ENCODE data around the gene NOC4L. TPM values are rescaled to one million over a fixed set of nuclear protein-coding genes. Genes with fewer than 3 reads are reported as not detected.

The NOC4L gene
- total and polyA plus RNA-seq, 2 experiments from 2014 or later: 42.4 to 54.7 TPM

DNA sequence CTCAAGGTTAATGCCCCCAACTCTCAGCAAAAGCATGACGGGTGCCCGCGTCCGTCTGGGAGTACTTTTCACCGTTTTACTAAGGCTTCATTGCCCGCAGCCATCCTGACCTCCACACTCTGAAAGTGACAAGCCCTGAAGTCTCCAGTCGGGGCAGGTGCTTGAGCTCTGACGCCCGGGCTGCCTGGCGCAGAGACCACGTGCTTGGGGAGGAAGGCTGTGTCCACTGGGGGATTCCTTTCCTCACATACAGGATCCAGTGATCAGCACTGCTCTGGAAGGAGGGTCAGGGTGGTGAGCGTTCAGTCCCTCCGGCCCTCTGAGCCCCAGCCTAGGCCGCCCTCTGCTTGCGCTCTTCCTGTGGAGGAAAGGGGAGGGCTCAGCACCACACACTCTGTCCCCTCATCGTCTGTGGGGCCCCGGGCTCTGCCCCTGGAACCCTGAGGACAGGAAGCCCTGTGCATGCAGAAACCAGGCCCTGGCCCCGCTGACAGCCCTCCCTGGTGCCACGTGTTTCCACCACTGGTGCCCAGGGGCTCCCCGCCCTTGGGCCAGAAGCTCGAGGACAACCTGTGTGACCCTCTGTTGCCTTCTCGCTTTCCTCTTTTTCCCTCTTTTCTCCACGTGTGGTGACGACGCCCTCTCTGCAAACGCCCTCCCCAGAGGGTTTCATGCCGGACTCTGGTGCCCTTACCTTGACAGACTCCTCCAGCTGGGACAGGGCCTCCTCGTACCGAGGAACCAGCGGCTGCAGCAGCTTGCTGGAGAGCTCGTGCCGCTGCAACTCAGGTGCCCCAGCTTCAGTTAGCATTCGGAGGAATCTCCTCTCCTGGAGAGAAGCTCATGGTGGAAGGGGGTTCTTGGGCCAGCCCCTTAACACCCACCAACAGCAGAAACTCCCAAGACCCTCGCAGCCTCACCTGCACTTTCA is 5.1 kb upstream of the NOC4L start (continued):
- TF ChIP-seq, protein P1, sequence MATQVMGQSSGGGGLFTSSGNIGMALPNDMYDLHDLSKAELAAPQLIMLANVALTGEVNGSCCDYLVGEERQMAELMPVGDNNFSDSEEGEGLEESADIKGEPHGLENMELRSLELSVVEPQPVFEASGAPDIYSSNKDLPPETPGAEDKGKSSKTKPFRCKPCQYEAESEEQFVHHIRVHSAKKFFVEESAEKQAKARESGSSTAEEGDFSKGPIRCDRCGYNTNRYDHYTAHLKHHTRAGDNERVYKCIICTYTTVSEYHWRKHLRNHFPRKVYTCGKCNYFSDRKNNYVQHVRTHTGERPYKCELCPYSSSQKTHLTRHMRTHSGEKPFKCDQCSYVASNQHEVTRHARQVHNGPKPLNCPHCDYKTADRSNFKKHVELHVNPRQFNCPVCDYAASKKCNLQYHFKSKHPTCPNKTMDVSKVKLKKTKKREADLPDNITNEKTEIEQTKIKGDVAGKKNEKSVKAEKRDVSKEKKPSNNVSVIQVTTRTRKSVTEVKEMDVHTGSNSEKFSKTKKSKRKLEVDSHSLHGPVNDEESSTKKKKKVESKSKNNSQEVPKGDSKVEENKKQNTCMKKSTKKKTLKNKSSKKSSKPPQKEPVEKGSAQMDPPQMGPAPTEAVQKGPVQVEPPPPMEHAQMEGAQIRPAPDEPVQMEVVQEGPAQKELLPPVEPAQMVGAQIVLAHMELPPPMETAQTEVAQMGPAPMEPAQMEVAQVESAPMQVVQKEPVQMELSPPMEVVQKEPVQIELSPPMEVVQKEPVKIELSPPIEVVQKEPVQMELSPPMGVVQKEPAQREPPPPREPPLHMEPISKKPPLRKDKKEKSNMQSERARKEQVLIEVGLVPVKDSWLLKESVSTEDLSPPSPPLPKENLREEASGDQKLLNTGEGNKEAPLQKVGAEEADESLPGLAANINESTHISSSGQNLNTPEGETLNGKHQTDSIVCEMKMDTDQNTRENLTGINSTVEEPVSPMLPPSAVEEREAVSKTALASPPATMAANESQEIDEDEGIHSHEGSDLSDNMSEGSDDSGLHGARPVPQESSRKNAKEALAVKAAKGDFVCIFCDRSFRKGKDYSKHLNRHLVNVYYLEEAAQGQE (IDR thresholded peaks at IDR 0.05; ENCODE audit: unreplicated experiment): no peak
- TF ChIP-seq ZNF114 (CRISPR knock-in tag; IDR thresholded peaks at IDR 0.05): no peak
- no peak for TF ChIP-seq ZNF331 (CRISPR knock-in tag; IDR thresholded peaks at IDR 0.05; ENCODE audit: low read depth)
- no peak for TF ChIP-seq EZH2 (IDR thresholded peaks at IDR 0.05; ENCODE audit: low read depth, unreplicated experiment)
- TF ChIP-seq POLR2AphosphoS5 (IDR thresholded peaks at IDR 0.05; ENCODE audit: low read depth): no peak
- TF ChIP-seq, protein P2, sequence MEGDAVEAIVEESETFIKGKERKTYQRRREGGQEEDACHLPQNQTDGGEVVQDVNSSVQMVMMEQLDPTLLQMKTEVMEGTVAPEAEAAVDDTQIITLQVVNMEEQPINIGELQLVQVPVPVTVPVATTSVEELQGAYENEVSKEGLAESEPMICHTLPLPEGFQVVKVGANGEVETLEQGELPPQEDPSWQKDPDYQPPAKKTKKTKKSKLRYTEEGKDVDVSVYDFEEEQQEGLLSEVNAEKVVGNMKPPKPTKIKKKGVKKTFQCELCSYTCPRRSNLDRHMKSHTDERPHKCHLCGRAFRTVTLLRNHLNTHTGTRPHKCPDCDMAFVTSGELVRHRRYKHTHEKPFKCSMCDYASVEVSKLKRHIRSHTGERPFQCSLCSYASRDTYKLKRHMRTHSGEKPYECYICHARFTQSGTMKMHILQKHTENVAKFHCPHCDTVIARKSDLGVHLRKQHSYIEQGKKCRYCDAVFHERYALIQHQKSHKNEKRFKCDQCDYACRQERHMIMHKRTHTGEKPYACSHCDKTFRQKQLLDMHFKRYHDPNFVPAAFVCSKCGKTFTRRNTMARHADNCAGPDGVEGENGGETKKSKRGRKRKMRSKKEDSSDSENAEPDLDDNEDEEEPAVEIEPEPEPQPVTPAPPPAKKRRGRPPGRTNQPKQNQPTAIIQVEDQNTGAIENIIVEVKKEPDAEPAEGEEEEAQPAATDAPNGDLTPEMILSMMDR (conservative IDR thresholded peaks at IDR 0.05; ENCODE audit: low read depth in 2 of 2): no peak
- TF ChIP-seq, protein P3, sequence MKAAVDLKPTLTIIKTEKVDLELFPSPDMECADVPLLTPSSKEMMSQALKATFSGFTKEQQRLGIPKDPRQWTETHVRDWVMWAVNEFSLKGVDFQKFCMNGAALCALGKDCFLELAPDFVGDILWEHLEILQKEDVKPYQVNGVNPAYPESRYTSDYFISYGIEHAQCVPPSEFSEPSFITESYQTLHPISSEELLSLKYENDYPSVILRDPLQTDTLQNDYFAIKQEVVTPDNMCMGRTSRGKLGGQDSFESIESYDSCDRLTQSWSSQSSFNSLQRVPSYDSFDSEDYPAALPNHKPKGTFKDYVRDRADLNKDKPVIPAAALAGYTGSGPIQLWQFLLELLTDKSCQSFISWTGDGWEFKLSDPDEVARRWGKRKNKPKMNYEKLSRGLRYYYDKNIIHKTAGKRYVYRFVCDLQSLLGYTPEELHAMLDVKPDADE (IDR thresholded peaks at IDR 0.05): no peak

DNA sequence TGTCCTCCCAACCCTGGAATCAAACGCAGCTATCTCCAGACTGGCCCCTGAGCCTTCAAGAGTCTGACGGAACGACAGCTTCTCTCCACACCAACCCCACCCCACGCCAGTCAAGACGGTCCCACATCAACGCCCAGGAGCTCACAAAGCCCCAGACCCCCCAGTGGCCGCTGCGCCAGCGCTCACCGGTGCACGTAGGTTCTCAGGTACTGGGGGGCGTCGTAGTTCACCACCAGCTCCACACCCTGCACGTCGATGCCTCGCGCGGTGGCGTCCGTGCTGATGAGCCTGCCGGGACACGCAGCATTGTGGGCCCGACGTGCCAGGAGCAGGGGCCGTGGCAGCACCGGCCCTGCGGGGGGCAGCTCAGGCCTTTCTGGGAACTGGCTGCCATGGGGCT is 4.3 kb upstream of the NOC4L start:
- Histone ChIP-seq H4K20me1 (replicated peaks; ENCODE audit: insufficient read depth) (no peaks in the 10 kb centered on the region; the same call in none of the 2 replicates), H3K79me2 (replicated peaks; ENCODE audit: insufficient read depth) (peaks cover 18% of the 10 kb centered on the region), H3K4me2 (no peak overlapping the region), H3K4me3 (no peak overlapping the region), H3K36me3 (ENCODE audit: insufficient read depth) (no peaks in the 10 kb centered on the region), H3K9me2 (ENCODE audit: insufficient read depth) (no peaks in the 10 kb centered on the region), H2AFZ (no peak overlapping the region), H3K27ac (ENCODE audit: low read depth) (no peak overlapping the region), H3F3A (replicated peaks; ENCODE audit: low read depth) (0 out of 2 replicates have a peak, but pooled peaks cover 3% of the 10 kb centered on the region), H3K27me3 (ENCODE audit: insufficient read depth) (no peaks in the 10 kb centered on the region), H3K4me1 (ENCODE audit: insufficient read depth) (0 out of 2 replicates have a peak, but pooled peaks cover 1% of the 10 kb centered on the region)
- no peak for ATAC-seq
- no peak overlapping the region for H3K4me3 Mint-ChIP-seq
- no peak for DNase-seq (ENCODE audit: low spot score)
- H3K27me3 Mint-ChIP-seq (ENCODE audit: insufficient read depth, low read depth, poor library complexity): peaks cover 33% of the 10 kb centered on the region
- peaks cover 9% of the 10 kb centered on the region for H3K9me3 Mint-ChIP-seq
- H3K4me1 Mint-ChIP-seq: peaks cover 5% of the 10 kb centered on the region
- H3K27ac Mint-ChIP-seq: no peak overlapping the region
- H3K36me3 Mint-ChIP-seq (ENCODE audit: low read depth): peaks cover 52% of the 10 kb centered on the region
- TF ChIP-seq EZH2 (IDR thresholded peaks at IDR 0.05; ENCODE audit: low read depth, unreplicated experiment) (no peak), NANOG (IDR thresholded peaks at IDR 0.05; ENCODE audit: borderline replicate concordance) (no peak), ZNF331 (CRISPR knock-in tag; IDR thresholded peaks at IDR 0.05; ENCODE audit: low read depth) (no peak), POLR2AphosphoS5 (IDR thresholded peaks at IDR 0.05; ENCODE audit: low read depth) (no peak), ZNF114 (CRISPR knock-in tag; IDR thresholded peaks at IDR 0.05) (no peak)
- TF ChIP-seq, protein P4, sequence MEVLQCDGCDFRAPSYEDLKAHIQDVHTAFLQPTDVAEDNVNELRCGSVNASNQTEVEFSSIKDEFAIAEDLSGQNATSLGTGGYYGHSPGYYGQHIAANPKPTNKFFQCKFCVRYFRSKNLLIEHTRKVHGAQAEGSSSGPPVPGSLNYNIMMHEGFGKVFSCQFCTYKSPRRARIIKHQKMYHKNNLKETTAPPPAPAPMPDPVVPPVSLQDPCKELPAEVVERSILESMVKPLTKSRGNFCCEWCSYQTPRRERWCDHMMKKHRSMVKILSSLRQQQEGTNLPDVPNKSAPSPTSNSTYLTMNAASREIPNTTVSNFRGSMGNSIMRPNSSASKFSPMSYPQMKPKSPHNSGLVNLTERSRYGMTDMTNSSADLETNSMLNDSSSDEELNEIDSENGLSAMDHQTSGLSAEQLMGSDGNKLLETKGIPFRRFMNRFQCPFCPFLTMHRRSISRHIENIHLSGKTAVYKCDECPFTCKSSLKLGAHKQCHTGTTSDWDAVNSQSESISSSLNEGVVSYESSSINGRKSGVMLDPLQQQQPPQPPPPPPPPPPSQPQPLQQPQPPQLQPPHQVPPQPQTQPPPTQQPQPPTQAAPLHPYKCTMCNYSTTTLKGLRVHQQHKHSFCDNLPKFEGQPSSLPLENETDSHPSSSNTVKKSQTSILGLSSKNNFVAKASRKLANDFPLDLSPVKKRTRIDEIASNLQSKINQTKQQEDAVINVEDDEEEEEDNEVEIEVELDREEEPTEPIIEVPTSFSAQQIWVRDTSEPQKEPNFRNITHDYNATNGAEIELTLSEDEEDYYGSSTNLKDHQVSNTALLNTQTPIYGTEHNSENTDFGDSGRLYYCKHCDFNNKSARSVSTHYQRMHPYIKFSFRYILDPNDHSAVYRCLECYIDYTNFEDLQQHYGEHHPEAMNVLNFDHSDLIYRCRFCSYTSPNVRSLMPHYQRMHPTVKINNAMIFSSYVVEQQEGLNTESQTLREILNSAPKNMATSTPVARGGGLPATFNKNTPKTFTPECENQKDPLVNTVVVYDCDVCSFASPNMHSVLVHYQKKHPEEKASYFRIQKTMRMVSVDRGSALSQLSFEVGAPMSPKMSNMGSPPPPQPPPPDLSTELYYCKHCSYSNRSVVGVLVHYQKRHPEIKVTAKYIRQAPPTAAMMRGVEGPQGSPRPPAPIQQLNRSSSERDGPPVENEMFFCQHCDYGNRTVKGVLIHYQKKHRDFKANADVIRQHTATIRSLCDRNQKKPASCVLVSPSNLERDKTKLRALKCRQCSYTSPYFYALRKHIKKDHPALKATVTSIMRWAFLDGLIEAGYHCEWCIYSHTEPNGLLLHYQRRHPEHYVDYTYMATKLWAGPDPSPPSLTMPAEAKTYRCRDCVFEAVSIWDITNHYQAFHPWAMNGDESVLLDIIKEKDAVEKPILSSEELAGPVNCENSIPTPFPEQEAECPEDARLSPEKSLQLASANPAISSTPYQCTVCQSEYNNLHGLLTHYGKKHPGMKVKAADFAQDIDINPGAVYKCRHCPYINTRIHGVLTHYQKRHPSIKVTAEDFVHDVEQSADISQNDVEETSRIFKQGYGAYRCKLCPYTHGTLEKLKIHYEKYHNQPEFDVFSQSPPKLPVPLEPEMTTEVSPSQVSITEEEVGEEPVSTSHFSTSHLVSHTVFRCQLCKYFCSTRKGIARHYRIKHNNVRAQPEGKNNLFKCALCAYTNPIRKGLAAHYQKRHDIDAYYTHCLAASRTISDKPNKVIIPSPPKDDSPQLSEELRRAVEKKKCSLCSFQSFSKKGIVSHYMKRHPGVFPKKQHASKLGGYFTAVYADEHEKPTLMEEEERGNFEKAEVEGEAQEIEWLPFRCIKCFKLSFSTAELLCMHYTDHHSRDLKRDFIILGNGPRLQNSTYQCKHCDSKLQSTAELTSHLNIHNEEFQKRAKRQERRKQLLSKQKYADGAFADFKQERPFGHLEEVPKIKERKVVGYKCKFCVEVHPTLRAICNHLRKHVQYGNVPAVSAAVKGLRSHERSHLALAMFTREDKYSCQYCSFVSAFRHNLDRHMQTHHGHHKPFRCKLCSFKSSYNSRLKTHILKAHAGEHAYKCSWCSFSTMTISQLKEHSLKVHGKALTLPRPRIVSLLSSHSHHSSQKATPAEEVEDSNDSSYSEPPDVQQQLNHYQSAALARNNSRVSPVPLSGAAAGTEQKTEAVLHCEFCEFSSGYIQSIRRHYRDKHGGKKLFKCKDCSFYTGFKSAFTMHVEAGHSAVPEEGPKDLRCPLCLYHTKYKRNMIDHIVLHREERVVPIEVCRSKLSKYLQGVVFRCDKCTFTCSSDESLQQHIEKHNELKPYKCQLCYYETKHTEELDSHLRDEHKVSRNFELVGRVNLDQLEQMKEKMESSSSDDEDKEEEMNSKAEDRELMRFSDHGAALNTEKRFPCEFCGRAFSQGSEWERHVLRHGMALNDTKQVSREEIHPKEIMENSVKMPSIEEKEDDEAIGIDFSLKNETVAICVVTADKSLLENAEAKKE (CRISPR knock-in tag; IDR thresholded peaks at IDR 0.05): no peak

All from GM23338 (cell line).